HUES48 (cell line): ENCODE results near the gene SYNJ2.

Experiments used
- H3K27ac ChIP-seq: one replicate; pipeline ENCODE4 v1.7.0; 2013; ENCODE audit warnings: low read depth, low read length, inconsistent platforms
- H3K27me3 ChIP-seq: 2 replicates; pipeline ENCODE4 v1.6.1; 2013; ENCODE audit warnings: mild to moderate bottlenecking, low read length; ENCODE audit not compliant: control insufficient read depth, insufficient read depth
- H3K36me3 ChIP-seq: 2 replicates; pipeline ENCODE4 v1.6.1; 2013; ENCODE audit warnings: low read length; ENCODE audit not compliant: control insufficient read depth, insufficient read depth
- H3K4me1 ChIP-seq: 2 replicates; pipeline ENCODE4 v1.6.1; 2013; ENCODE audit warnings: mild to moderate bottlenecking, low read length; ENCODE audit not compliant: control insufficient read depth, insufficient read depth
- H3K4me3 ChIP-seq: 2 replicates; pipeline ENCODE4 v1.5.1; 2013; ENCODE audit warnings: mild to moderate bottlenecking, low read depth, low read length
- H3K9ac ChIP-seq: 2 replicates; pipeline ENCODE4 v1.6.1; 2013; ENCODE audit warnings: mild to moderate bottlenecking, low read depth, low read length, moderate library complexity
- H3K9me3 ChIP-seq: 2 replicates; pipeline ENCODE4 v1.6.1; 2013; ENCODE audit warnings: low read length; ENCODE audit not compliant: control insufficient read depth, insufficient read depth

Gene SYNJ2

DNA sequence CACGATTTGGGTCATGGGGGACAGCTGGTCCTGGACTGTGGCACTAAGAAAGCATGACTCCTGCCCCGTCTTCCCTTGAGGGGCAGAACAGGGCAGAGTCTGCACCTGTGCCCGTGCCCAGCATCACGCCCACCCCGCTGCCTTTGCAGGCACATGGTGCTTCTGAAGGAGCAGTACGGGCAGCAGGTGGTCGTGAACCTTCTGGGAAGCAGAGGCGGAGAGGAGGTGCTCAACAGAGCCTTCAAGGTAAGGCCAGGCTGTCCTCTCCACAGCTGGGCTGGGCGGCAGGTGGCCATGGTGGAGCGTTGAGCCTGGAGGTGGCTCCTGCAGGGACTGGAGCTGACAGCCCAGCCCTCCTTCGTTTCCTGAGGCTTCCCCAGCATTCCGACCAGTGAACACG is 77.4 kb downstream of the SYNJ2 start:
- no peaks in the 10 kb centered on the region for H3K36me3 ChIP-seq
- no peaks in the 10 kb centered on the region for H3K9me3 ChIP-seq
- H3K9ac ChIP-seq = no peak overlapping the region
- no peak overlapping the region for H3K27ac ChIP-seq
- H3K27me3 ChIP-seq = no peaks in the 10 kb centered on the region
- no peak overlapping the region for H3K4me3 ChIP-seq
- no peaks in the 10 kb centered on the region for H3K4me1 ChIP-seq

DNA sequence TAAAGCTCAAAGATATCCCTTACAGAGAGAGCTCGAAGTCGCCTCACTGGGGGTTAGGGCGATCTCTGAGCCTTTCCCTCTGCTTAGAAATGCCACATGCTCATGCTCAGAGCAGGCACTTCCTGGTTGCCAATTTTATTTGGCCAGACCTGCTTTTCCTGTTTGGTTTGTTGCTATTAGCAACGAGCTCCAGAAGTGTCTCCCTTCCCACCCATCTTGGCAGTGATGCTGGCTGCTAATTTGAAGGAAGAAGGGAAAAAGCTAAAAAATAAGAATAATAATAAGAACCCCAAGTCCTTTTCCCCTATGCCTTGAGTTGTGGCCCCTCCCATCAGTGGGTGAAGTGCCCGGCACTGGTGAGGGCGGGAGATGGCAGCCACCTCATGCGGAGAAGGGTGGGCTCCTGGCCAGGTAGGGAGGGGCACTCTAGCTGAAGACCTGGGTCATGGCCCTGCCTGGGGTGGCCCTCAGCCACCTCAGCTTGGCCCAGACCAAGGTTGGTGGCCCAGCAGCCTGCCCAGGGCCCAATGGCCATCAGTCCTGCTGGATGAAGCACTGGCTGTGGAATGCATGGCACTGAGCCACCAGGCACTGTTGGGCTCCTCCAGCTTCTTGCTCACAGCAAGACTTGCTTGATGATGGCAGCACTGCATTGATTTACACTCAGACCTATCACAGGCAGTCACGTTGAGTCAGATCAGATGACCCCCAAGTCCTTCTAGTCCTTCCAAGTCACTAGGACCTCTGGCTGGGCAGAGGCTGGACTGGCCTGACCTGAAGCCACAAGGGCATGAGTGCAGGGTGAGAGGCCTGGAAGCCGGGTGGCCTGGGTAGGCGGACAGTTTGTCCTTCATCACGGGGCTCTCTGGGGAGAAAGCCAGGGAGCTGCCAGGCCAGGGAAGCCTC is 79.0 kb downstream of the SYNJ2 start:
- Histone ChIP-seq H3K4me3 (no peak overlapping the region), H3K9me3 (no peaks in the 10 kb centered on the region), H3K36me3 (peaks cover 5% of the 10 kb centered on the region; the same call in 1 of the 2 replicates), H3K9ac (no peak overlapping the region), H3K27me3 (no peaks in the 10 kb centered on the region), H3K27ac (no peak overlapping the region), H3K4me1 (no peaks in the 10 kb centered on the region)

DNA sequence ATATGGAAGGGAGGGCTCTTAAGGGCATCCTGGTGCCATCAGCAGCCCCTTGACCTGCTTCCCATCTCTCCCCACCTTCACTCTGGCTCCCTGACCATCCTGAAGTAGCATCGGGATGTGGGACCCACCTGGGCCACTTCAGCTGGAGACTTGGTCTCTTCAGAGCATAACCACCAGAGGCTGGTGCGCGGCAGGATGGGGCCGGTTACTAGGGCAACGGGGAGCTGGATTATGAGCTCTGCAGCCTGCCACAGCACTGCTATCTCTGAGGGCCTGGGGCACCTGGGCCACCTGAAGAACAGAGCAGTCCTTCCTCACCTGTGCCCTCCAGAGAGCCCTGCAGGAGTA is 79.7 kb downstream of the SYNJ2 start:
- Histone ChIP-seq H3K9me3 (no peaks in the 10 kb centered on the region), H3K27ac (no peak overlapping the region), H3K4me1 (no peaks in the 10 kb centered on the region), H3K36me3 (peaks cover 10% of the 10 kb centered on the region; the same call in 1 of the 2 replicates), H3K9ac (no peak overlapping the region), H3K4me3 (no peak overlapping the region), H3K27me3 (no peaks in the 10 kb centered on the region)

DNA sequence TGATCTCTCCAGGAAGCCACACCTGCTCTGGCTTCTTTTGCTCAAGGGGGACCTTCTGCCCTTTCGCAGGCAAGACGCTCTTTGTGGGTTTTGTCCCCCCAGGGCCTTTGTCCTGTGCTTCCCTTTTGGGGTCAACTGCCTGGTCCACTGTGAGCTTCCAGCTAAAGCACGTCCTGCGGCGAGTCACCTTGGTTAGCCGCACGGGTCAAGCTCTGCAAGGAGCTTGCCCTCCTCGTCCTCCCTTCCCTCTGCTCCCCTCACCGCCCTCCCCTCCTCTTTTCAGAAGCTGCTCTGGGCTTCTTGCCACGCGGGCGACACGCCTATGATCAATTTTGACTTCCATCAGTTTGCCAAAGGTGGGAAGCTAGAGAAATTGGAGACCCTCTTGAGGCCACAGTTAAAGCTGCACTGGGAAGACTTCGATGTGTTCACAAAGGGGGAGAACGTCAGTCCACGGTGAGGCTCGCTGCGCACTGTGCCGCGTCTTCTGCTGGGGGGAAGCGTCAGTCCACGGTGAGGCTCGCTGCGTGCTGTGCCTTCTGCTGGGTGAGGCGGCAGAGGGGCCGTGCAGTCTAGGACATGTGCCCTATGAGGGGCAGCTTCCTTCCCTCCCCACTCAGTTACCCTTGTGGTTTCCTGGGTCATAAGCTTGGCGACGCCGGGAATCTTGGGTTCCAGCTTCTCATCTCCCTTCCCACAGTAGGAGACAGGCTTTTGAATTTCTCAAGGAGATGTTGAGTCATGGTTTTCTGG is 80.2 kb downstream of the SYNJ2 start:
- H3K27me3 ChIP-seq = no peaks in the 10 kb centered on the region
- H3K36me3 ChIP-seq = peaks cover 14% of the 10 kb centered on the region
- no peaks in the 10 kb centered on the region for H3K9me3 ChIP-seq
- H3K9ac ChIP-seq = no peak overlapping the region
- no peak overlapping the region for H3K27ac ChIP-seq
- no peaks in the 10 kb centered on the region for H3K4me1 ChIP-seq
- no peak overlapping the region for H3K4me3 ChIP-seq

DNA sequence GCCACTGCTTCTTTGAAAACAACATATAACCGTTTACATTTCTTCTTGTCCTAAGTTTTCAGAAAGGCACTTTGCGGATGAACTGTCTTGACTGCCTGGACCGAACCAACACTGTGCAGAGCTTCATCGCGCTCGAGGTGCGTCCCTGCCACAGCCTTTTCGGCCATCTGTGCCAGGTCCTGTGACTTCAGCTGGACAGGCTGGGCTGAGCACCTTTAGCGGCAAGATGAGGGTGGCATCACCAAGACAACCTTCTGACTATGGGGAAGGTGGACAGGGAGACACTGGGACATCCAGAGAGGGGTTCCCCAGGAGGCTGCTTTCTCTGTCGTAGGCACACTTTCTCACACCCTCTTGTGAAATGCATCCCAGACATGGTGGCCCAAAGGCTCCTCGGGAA is 82.1 kb downstream of the SYNJ2 start:
- no peak overlapping the region for H3K9ac ChIP-seq
- H3K4me3 ChIP-seq = no peak overlapping the region
- no peaks in the 10 kb centered on the region for H3K9me3 ChIP-seq
- H3K27ac ChIP-seq = no peak overlapping the region
- peaks cover 14% of the 10 kb centered on the region for H3K36me3 ChIP-seq
- H3K4me1 ChIP-seq = no peaks in the 10 kb centered on the region
- no peaks in the 10 kb centered on the region for H3K27me3 ChIP-seq

DNA sequence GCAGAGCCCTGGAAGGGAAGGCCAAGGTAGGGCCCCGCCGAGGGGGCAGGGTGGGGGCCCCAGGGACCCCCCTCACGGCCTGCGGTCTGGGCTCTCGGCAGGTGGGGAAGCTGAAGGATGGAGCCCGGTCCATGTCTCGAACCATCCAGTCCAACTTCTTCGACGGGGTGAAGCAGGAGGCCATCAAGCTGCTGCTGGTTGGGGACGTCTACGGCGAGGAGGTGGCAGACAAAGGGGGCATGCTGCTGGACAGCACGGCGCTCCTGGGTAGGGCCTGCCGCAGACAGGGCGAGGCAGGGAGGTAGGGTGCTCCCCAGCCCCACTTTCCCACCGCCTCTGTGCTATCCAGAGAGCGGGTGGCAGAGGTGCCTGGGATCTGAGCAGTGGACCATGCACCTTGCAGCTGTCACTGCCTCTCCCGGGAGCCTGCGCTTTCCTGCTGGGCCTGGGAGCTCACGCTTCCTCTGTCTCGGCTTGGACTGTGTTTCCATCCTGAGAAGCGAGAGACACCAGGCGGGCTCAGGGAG is 83.1 kb downstream of the SYNJ2 start:
- H3K27me3 ChIP-seq = no peaks in the 10 kb centered on the region
- peaks cover 18% of the 10 kb centered on the region for H3K36me3 ChIP-seq
- no peak overlapping the region for H3K27ac ChIP-seq
- no peak overlapping the region for H3K4me3 ChIP-seq
- H3K9me3 ChIP-seq = no peaks in the 10 kb centered on the region
- no peak overlapping the region for H3K9ac ChIP-seq
- H3K4me1 ChIP-seq = no peaks in the 10 kb centered on the region

DNA sequence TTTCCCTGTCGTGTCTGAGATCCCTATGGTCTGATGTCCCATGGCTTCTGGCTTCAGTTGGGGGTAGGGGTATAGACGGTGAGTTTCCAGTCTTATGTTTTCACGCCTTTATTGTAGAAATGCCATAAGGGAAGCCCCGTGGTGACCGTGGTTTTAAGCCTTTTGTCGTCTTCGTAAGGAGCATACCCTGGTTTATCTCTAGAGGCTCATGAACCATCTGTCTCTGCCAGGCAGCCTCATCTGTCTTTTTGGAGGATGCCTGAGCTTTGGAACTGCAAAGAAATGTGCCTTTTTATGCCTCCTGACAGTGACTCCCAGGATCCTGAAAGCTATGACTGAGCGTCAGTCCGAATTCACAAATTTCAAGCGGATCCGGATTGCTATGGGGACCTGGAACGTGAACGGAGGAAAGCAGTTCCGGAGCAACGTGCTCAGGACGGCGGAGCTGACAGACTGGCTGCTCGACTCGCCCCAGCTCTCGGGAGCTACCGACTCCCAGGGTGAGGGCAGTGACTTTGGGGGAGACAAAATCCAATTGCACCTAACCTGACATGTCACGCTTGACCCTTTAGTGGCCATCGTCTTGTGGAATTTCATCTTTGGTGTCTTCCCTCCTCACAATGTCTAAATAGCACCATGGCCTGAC is 84.6 kb downstream of the SYNJ2 start:
- Histone ChIP-seq H3K36me3 (peaks cover 19% of the 10 kb centered on the region), H3K4me3 (no peak overlapping the region), H3K9ac (no peak overlapping the region), H3K9me3 (no peaks in the 10 kb centered on the region), H3K27ac (no peak overlapping the region), H3K27me3 (no peaks in the 10 kb centered on the region), H3K4me1 (no peaks in the 10 kb centered on the region)

DNA sequence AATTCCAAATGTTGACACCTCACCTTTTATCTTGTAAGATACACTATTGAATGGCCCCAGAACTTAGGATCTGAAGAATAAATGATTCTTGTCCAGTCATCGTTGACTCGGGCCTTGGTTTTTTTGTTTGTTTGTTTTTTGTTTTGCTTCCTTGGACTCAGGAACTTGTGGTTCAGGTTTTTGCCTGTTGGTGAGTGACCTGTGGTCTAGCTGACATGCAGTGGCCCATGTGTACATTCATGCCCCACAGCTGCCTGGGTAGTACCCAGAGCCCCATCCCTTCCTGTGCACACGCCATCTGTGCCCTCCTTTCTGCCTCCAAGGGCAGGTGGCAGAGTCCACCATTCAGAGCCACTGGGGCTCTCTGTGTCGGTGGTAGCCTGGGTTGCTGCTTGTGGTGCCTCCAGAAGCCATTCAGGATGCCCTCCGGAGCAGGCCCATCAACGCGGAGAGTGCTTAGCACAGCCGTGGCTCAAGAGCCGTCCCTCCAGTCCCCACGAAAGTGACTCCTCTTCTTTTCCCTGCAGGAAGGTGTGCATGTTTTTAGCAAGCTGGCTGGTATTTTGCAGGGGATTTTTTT is 85.9 kb downstream of the SYNJ2 start:
- Histone ChIP-seq H3K4me3 (no peak overlapping the region), H3K9ac (no peak overlapping the region), H3K4me1 (no peaks in the 10 kb centered on the region), H3K9me3 (no peaks in the 10 kb centered on the region), H3K27ac (no peak overlapping the region), H3K27me3 (no peaks in the 10 kb centered on the region), H3K36me3 (peaks cover 19% of the 10 kb centered on the region)

DNA sequence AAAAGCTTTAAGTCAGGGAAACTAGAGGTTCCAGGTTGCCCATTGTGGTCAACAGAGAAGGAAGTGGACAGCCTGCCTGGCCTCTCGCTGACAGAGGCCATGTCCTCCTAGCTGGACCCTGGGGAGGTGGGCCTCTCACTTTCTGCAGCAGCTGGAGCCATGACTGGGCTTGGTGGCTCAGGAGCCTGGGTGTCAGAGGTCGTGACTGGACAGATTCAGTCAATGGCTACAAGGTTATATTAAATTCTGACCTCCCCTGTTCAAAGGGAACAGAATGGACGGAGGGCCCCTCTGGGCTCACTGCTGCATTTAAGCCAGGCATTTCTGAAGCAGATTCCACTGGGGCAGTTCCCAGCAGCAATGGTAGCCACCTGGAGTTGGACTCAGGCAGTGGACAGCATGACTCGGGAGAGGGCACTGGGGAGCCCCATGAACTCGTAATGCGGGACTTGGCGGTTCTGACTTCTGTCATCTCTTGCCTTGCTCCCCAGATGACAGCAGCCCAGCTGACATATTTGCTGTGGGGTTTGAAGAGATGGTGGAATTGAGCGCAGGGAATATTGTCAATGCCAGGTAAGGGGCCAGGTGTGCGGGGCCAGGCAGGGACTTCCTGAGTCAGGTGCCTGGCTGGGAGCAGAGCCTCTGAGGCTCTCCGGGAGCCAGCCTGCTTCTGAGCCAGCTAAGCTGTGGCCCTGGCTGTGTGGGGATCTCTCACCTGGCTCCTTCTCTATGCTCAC is 86.7 kb downstream of the SYNJ2 start:
- no peaks in the 10 kb centered on the region for H3K27me3 ChIP-seq
- no peak overlapping the region for H3K27ac ChIP-seq
- H3K36me3 ChIP-seq = peaks cover 19% of the 10 kb centered on the region
- H3K4me3 ChIP-seq = no peak overlapping the region
- no peaks in the 10 kb centered on the region for H3K4me1 ChIP-seq
- no peaks in the 10 kb centered on the region for H3K9me3 ChIP-seq
- H3K9ac ChIP-seq = no peak overlapping the region
